NCI-H2107 (cell line): Measurements from ENCODE around the gene SLC8A2.

Experiments used
- DNase-seq: peaks from one replicate; lab custom pipeline; 2025; lab: John Stamatoyannopoulos, UW

Gene SLC8A2

GRCh38 chr19:47459477-47459876 is 12.2 kb downstream of the SLC8A2 start:
- DNase-seq, result no peak

- no peak for DNase-seq
Measured at GRCh38 chr19:47458672-47459071, 13.0 kb downstream of the SLC8A2 start.

GRCh38 chr19:47456721-47457474 is 14.8 kb downstream of the SLC8A2 start:
- DNase-seq, result no peak

GRCh38 chr19:47450478-47450877 is 21.2 kb downstream of the SLC8A2 start:
- DNase-seq, result no peak

GRCh38 chr19:47448360-47448727 is 23.3 kb downstream of the SLC8A2 start:
- DNase-seq, result no peak

GRCh38 chr19:47447470-47448359 is 24.0 kb downstream of the SLC8A2 start:
- no peak for DNase-seq

- DNase-seq, result no peak
Measured at GRCh38 chr19:47446534-47447469, 24.9 kb downstream of the SLC8A2 start.

- peak; percentile 25 for DNase-seq
Measured at GRCh38 chr19:47445937-47446402, 25.7 kb downstream of the SLC8A2 start.

- DNase-seq, result no peak
Measured at GRCh38 chr19:47445527-47445926, 26.2 kb downstream of the SLC8A2 start.

- no peak for DNase-seq
Measured at GRCh38 chr19:47444388-47444821, 27.3 kb downstream of the SLC8A2 start.

- no peak for DNase-seq
Measured at GRCh38 chr19:47443331-47443730, 28.4 kb downstream of the SLC8A2 start.

- DNase-seq, result no peak
Measured at GRCh38 chr19:47438793-47439220, 32.9 kb downstream of the SLC8A2 start.

GRCh38 chr19:47437500-47437899 is 34.2 kb downstream of the SLC8A2 start:
- DNase-seq, result no peak

- peak; percentile 51 for DNase-seq
Measured at GRCh38 chr19:47436712-47437401, 34.8 kb downstream of the SLC8A2 start.

GRCh38 chr19:47435883-47436417 is 35.7 kb downstream of the SLC8A2 start:
- no peak for DNase-seq

GRCh38 chr19:47435196-47435595 is 36.5 kb downstream of the SLC8A2 start:
- no peak for DNase-seq

GRCh38 chr19:47434088-47434487 is 37.6 kb downstream of the SLC8A2 start:
- DNase-seq, result no peak

GRCh38 chr19:47433121-47433520 is 38.6 kb downstream of the SLC8A2 start:
- no peak for DNase-seq

GRCh38 chr19:47432499-47432898 is 39.2 kb downstream of the SLC8A2 start:
- DNase-seq, result no peak

- no peak for DNase-seq
Measured at GRCh38 chr19:47432091-47432490, 39.6 kb downstream of the SLC8A2 start.
